H1 (cell line): Measurements from ENCODE around the gene KCNQ1. TPM values are rescaled to one million over a fixed set of nuclear protein-coding genes. Genes with fewer than 3 reads are reported as not detected.
A peak's percentile ranks its signal among the peaks of the same experiment; 100 is the strongest.

Experiments used
- CTCF ChIA-PET: fragments of 300-600 bp; sonication (Branson Sonifier 250); formaldehyde crosslinking; loops from one replicate; lab custom pipeline; 2021; ENCODE audit not compliant: partially characterized antibody; lab: Charles Lee
- POLR2A ChIA-PET: fragments of 300-600 bp; sonication (Branson Sonifier 250); formaldehyde crosslinking; loops from one replicate; lab custom pipeline; 2021; ENCODE audit warnings: inconsistent platforms; ENCODE audit not compliant: partially characterized antibody; lab: Charles Lee
- DNase-seq, 2 experiments: peaks; one replicate each; pipeline versions ENCODE4 v3.0.0 to v3.0.0-alpha.2; 2010 to 2022; ENCODE audit warnings: low spot score in 2 of 2, low read depth in 1 of 2, mixed read lengths in 1 of 2
- FAIRE-seq: peaks from 2 replicates; lab custom pipeline; 2011; peaks lifted over from hg19 to GRCh38; lab: Jason Lieb, UNC
- H2AFZ ChIP-seq: 2 replicates; pipeline ENCODE4 v1.8.1; 2012; ENCODE audit warnings: low read length, inconsistent platforms
- H2AK5ac ChIP-seq: 2 replicates; pipeline ENCODE4 v1.6.1; 2013; ENCODE audit warnings: low read depth, low read length
- H2BK120ac ChIP-seq: replicated peaks from 2 replicates; pipeline ENCODE3; 2013; ENCODE audit warnings: low read depth, low read length, inconsistent platforms
- H2BK12ac ChIP-seq: 2 replicates; pipeline ENCODE4 v1.6.1; 2013; ENCODE audit warnings: low read depth, low read length
- H2BK15ac ChIP-seq: 2 replicates; pipeline ENCODE4 v1.6.1; 2013; ENCODE audit warnings: low read length
- H2BK20ac ChIP-seq: 2 replicates; pipeline ENCODE4 v1.6.1; 2013; ENCODE audit warnings: low read length
- H2BK5ac ChIP-seq: 2 replicates; pipeline ENCODE4 v1.6.1; 2013; ENCODE audit warnings: low read depth, low read length
- H3K14ac ChIP-seq: 2 replicates; pipeline ENCODE4 v1.6.1; 2013; ENCODE audit warnings: inconsistent platforms; ENCODE audit not compliant: insufficient read length
- H3K18ac ChIP-seq: 2 replicates; pipeline ENCODE4 v1.6.1; 2013; ENCODE audit warnings: low read length; ENCODE audit errors: extremely low read depth
- H3K23ac ChIP-seq: 2 replicates; pipeline ENCODE4 v1.6.1; 2013; ENCODE audit warnings: inconsistent platforms; ENCODE audit not compliant: insufficient read length
- H3K23me2 ChIP-seq: 2 replicates; pipeline ENCODE4 v1.6.1; 2013; ENCODE audit warnings: low read depth, low read length
- H3K27ac ChIP-seq: 2 replicates; pipeline ENCODE4 v1.6.1; 2011; ENCODE audit warnings: low read depth, low read length, inconsistent platforms
- H3K27me3 ChIP-seq, 4 experiments: replicated peaks in 1 of 4; 1 replicate in 1 of 4; 2 replicates in 3 of 4; pipeline versions ENCODE4 v1.6.1 to v1.8.1; 2011 to 2013; ENCODE audit warnings: low read length in 3 of 4, mild to moderate bottlenecking in 3 of 4, inconsistent platforms in 2 of 4, mixed read lengths in 2 of 4, moderate library complexity in 1 of 4; ENCODE audit not compliant: control insufficient read depth in 3 of 4, insufficient read depth in 3 of 4; ENCODE audit errors: extremely low read depth in 1 of 4
- H3K36me3 ChIP-seq, 4 experiments: 2 replicates each; pipeline versions ENCODE4 v1.6.1 to v1.8.1; 2011 to 2013; ENCODE audit warnings: mild to moderate bottlenecking in 4 of 4, low read length in 3 of 4, moderate library complexity in 2 of 4, control low read depth in 1 of 4, inconsistent platforms in 1 of 4; ENCODE audit not compliant: insufficient read depth in 4 of 4, control insufficient read depth in 2 of 4
- H3K4ac ChIP-seq: replicated peaks from 2 replicates; pipeline ENCODE3; 2013; ENCODE audit warnings: low read length, low read depth, mixed read lengths, inconsistent platforms; ENCODE audit not compliant: insufficient read length
- H3K4me1 ChIP-seq, 4 experiments: replicated peaks in 1 of 4; 1 replicate in 1 of 4; 2 replicates in 3 of 4; pipeline versions ENCODE4 v1.6.1 to v1.8.1; 2011 to 2013; ENCODE audit warnings: low read length in 3 of 4, inconsistent platforms in 2 of 4, mixed read lengths in 1 of 4; ENCODE audit not compliant: insufficient read depth in 4 of 4, control insufficient read depth in 3 of 4
- H3K4me2 ChIP-seq, 2 experiments: 2 replicates each; pipeline versions ENCODE4 v1.6.1 to v1.8.1; 2011 to 2013; ENCODE audit warnings: low read depth in 2 of 2, low read length in 2 of 2, control low read depth in 1 of 2, inconsistent platforms in 1 of 2, mild to moderate bottlenecking in 1 of 2; ENCODE audit not compliant: insufficient read depth in 1 of 2
- H3K4me3 ChIP-seq, 4 experiments: fragments of 200-600, 300-600 bp in 1 of 4; sonication (generic), shearing (Covaris generic), sonication (Bioruptor Twin) in 1 of 4; 2 replicates each; pipeline versions ENCODE4 v1.5.1 to v1.8.1; 2011 to 2016; ENCODE audit warnings: low read length in 4 of 4, low read depth in 3 of 4, control low read depth in 2 of 4, inconsistent platforms in 2 of 4, mild to moderate bottlenecking in 2 of 4, mixed read lengths in 1 of 4, moderate library complexity in 1 of 4; ENCODE audit not compliant: insufficient read depth in 2 of 4; ENCODE audit errors: extremely low read depth in 1 of 4
- H3K56ac ChIP-seq: replicated peaks from 2 replicates; pipeline ENCODE3; 2013; ENCODE audit warnings: low read depth, mild to moderate bottlenecking, mixed read lengths, low read length, inconsistent platforms; ENCODE audit not compliant: insufficient read length
- H3K79me1 ChIP-seq: 2 replicates; pipeline ENCODE4 v1.6.1; 2013; ENCODE audit warnings: low read depth, low read length, control low read depth
- H3K79me2 ChIP-seq, 2 experiments: 2 replicates each; pipeline versions ENCODE4 v1.6.1 to v1.8.1; 2012 to 2013; ENCODE audit warnings: low read length in 2 of 2, mild to moderate bottlenecking in 2 of 2, inconsistent platforms in 1 of 2; ENCODE audit not compliant: insufficient read depth in 2 of 2, control insufficient read depth in 1 of 2
- H3K9ac ChIP-seq, 4 experiments: replicated peaks in 1 of 4; 1 replicate in 1 of 4; 2 replicates in 3 of 4; pipeline versions ENCODE4 v1.6.1 to v1.8.1; 2011 to 2013; ENCODE audit warnings: low read depth in 3 of 4, low read length in 3 of 4, control low read depth in 2 of 4, mild to moderate bottlenecking in 2 of 4, moderate library complexity in 2 of 4, inconsistent platforms in 1 of 4; ENCODE audit errors: extremely low read depth in 1 of 4
- H3K9me3 ChIP-seq, 2 experiments: 2 replicates each; pipeline versions ENCODE4 v1.6.1 to v1.8.1; 2012 to 2013; ENCODE audit warnings: mild to moderate bottlenecking in 2 of 2, moderate library complexity in 2 of 2, control low read depth in 1 of 2, inconsistent platforms in 1 of 2, low read depth in 1 of 2, low read length in 1 of 2, mixed read lengths in 1 of 2; ENCODE audit not compliant: insufficient read depth in 2 of 2
- H4K20me1 ChIP-seq, 2 experiments: replicated peaks in 1 of 2; 2 replicates each; pipeline versions ENCODE3 to v1.8.1; 2011 to 2013; ENCODE audit warnings: inconsistent platforms in 2 of 2, low read length in 2 of 2, mild to moderate bottlenecking in 1 of 2; ENCODE audit not compliant: insufficient read depth in 2 of 2, control insufficient read depth in 1 of 2
- H4K5ac ChIP-seq: 2 replicates; pipeline ENCODE4 v1.6.1; 2013; ENCODE audit warnings: low read length, low read depth, mixed read lengths, inconsistent platforms; ENCODE audit not compliant: insufficient read length
- H4K8ac ChIP-seq: 2 replicates; pipeline ENCODE4 v1.8.0; 2013; ENCODE audit warnings: mild to moderate bottlenecking, moderate library complexity, low read length, inconsistent platforms; ENCODE audit not compliant: insufficient read depth; ENCODE audit errors: extremely low read depth
- H4K91ac ChIP-seq: replicated peaks from 2 replicates; pipeline ENCODE3; 2013; ENCODE audit warnings: low read length, mixed read lengths, inconsistent platforms; ENCODE audit not compliant: insufficient read length
- POLR2A ChIP-seq, 2 experiments: IDR thresholded peaks; 1 replicate in 1 of 2; 2 replicates in 1 of 2; pipeline ENCODE4 v1.6.1; 2011; ENCODE audit warnings: low read depth in 2 of 2, low read length in 2 of 2, mild to moderate bottlenecking in 2 of 2; ENCODE audit errors: control extremely low read depth in 1 of 2
- RXRA ChIP-seq: IDR thresholded peaks from 2 replicates; pipeline ENCODE4 v1.6.1; 2011; ENCODE audit warnings: low read depth, mild to moderate bottlenecking, low read length, moderate library complexity; ENCODE audit not compliant: insufficient read depth
- YY1 ChIP-seq: IDR thresholded peaks from 2 replicates; pipeline ENCODE4 v1.6.1; 2011; ENCODE audit warnings: low read depth, mild to moderate bottlenecking, low read length
- WGBS, 2 experiments: shearing (Covaris generic) in 1 of 2; methylation state at CpG; one replicate each; pipeline versions ENCODE4 v1.1.6 to v1.1.7; 2013 to 2015; ENCODE audit warnings: low lambda C conversion rate in 2 of 2, mixed read lengths in 2 of 2, inconsistent platforms in 1 of 2, low coverage in 1 of 2, missing lambda C conversion rate in 1 of 2; ENCODE audit not compliant: insufficient replicate concordance in 2 of 2, insufficient coverage in 1 of 2, insufficient read length in 1 of 2; ENCODE audit errors: extremely low coverage in 1 of 2, missing lambda C conversion rate in 1 of 2; 5-methylcytosine and 5-hydroxymethylcytosine counted together
- polyA plus RNA-seq, 7 experiments: library from polyadenylated mRNA; depleted of rRNA in 3 of 7; stranded (reverse) in 5 of 7; unstranded in 2 of 7; fragments of >200 nt in 5 of 7; fragments of 200-250 nt in 2 of 7; gene quantifications; 1 replicate in 5 of 7; 2 replicates in 1 of 7; 4 replicates in 1 of 7; pipeline versions ENCODE4 v1.2.1 to v1.2.3, GENCODE V29; 2011 to 2013; ENCODE audit warnings: missing spikeins in 2 of 7, mixed read lengths in 2 of 7
- total RNA-seq: library from RNA; stranded (reverse); fragmentation: NEBNext Ultra II Directional; extraction: Animal tissue kit (Norgen Biotek cat#: 25700); gene quantifications from 2 replicates; pipeline ENCODE4 v1.2.1, GENCODE V29; 2021
- TF ChIP-seq, protein P1 (sequence below): IDR thresholded peaks from 2 replicates; pipeline ENCODE4 v1.6.1; 2011; ENCODE audit warnings: low read length, improper control_type of control experiment

The KCNQ1 gene
- total and polyA plus RNA-seq, 2 of the 8 experiments (the other 6 are each of a cell fraction or from before 2014, with no cell fraction given), result 1.9 to 2.0 TPM

DNA sequence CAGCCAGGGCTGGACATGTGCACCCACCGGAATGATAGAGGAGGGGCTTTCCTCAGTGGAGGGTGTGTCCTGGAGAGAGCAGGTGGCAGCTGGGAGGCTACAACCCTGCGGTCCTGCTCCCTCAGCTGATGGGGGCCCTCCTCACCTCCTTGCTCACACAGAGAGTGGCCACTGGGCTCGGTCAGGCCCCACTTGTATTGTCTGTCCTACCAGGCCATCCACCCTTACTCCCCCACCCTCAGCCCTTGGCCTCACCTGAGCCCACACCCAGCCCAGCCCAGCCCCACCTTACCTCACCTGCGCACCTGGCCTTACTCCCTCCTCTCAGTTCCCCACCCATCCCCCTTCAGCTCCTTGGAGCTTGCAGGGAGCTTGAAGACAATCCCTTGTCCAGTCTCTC lies 3.6 kb upstream of the KCNQ1 start:
- Histone ChIP-seq H2BK20ac (no peak overlapping the region), H3K27me3 (peaks cover 17 to 41% (median 31%) of the 10 kb centered on the region in 4 experiments), H2AFZ (no peak overlapping the region), H4K5ac (no peak overlapping the region), H4K91ac (no peak overlapping the region), H3K9me3 (no peaks in the 10 kb centered on the region), H2BK15ac (no peak overlapping the region), H3K23ac (no peak overlapping the region), H2AK5ac (0 out of 2 replicates have a peak overlapping the region, but pooled peaks have one; percentile 24), H4K8ac (peak overlapping the region; percentile 51; the same call in 1 of the 2 replicates), H3K4me1 (peaks cover 0 to 3% (median 3%) of the 10 kb centered on the region in 4 experiments; a peak in 2 of 7 replicates), H3K9ac (no peak overlapping the region), H3K56ac (no peak overlapping the region), H3K36me3 (no peaks in the 10 kb centered on the region), H3K18ac (no peak overlapping the region), H3K4me3 (no peak overlapping the region), H3K27ac (no peak overlapping the region), H3K23me2 (peaks cover 7% of the 10 kb centered on the region; the same call in 1 of the 2 replicates), H3K4me2 (no peak overlapping the region), H3K79me1 (no peaks in the 10 kb centered on the region), H2BK12ac (no peak overlapping the region), H3K79me2 (no peaks in the 10 kb centered on the region), H4K20me1 (peaks cover under 1% of the 10 kb centered on the region in 2 experiments), H2BK5ac (no peak overlapping the region), H3K4ac (no peak overlapping the region), H2BK120ac (no peak overlapping the region), H3K14ac (no peak overlapping the region)
- TF ChIP-seq RXRA (no peak), YY1 (no peak), POLR2A (IDR thresholded peaks at IDR 0.05; ENCODE audit: control extremely low read depth in 1 of 2, low read depth in 2 of 2, low read length in 2 of 2) (no peak)
- TF ChIP-seq, protein P1, sequence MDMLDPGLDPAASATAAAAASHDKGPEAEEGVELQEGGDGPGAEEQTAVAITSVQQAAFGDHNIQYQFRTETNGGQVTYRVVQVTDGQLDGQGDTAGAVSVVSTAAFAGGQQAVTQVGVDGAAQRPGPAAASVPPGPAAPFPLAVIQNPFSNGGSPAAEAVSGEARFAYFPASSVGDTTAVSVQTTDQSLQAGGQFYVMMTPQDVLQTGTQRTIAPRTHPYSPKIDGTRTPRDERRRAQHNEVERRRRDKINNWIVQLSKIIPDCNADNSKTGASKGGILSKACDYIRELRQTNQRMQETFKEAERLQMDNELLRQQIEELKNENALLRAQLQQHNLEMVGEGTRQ, result no peak
- ChIA-PET POLR2A (no interaction called here), CTCF (interaction anchor here (1.0 to 3.9 kb wide), 6 partner anchors 18 to 289 kb away, joined by 3 to 33 read pairs (median 5); no protein-coding TSS in a partner anchor)
- DNase-seq (no peak), FAIRE-seq (no peak)
- WGBS, 2 experiments, result 92% methylated on average over 4 of the region's 4 CpGs; no CpG with 5 or more reads in 1 of the 2 experiments
